Measurements from ENCODE around the gene CCDC51.
A peak's percentile ranks its signal among the peaks of the same experiment; 100 is the strongest.
"Not testable (repeated sequence)": the region's sequence is repeated elsewhere in the genome, so short reads cannot be mapped to it uniquely, and the experiment has no call there.

The CCDC51 gene

GRCh38 chr3:48439820-48440589, at the start of gene CCDC51, which contains the start of gene TMA7:
Gene CCDC51 (minus strand): TSS chr3:48440119. CDS start chr3:48435128, 4,991 bp downstream.
Gene TMA7 (plus strand): TSS chr3:48440257. CDS start chr3:48440297, 40 bp downstream.
- DNase-seq = peak; percentile 97 to 98

GRCh38 chr3:48486952-48487351, 47.0 kb upstream of the CCDC51 start:
- no peak for DNase-seq

GRCh38 chr3:48482822-48483221, 42.9 kb upstream of the CCDC51 start:
- DNase-seq = not testable (repeated sequence)

GRCh38 chr3:48480891-48481290, 41.0 kb upstream of the CCDC51 start:
- DNase-seq = not testable (repeated sequence)

GRCh38 chr3:48478626-48479555, 39.0 kb upstream of the CCDC51 start:
- DNase-seq = peak; percentile 60 to 79

GRCh38 chr3:48477959-48478520, 38.1 kb upstream of the CCDC51 start:
- no peak for DNase-seq

GRCh38 chr3:48476426-48477053, 36.6 kb upstream of the CCDC51 start:
- no peak for DNase-seq

- DNase-seq = no peak
Observed at GRCh38 chr3:48475188-48475587, 35.3 kb upstream of the CCDC51 start.

GRCh38 chr3:48474619-48475018, 34.7 kb upstream of the CCDC51 start:
- no peak for DNase-seq

- DNase-seq = not testable (repeated sequence)
Observed at GRCh38 chr3:48474031-48474430, 34.1 kb upstream of the CCDC51 start.

- no peak for DNase-seq
Observed at GRCh38 chr3:48473617-48473952, 33.7 kb upstream of the CCDC51 start.

- peak; percentile 99 for DNase-seq
Observed at GRCh38 chr3:48472923-48473616, 33.2 kb upstream of the CCDC51 start.

GRCh38 chr3:48472673-48472922, 32.7 kb upstream of the CCDC51 start:
- DNase-seq = no peak

GRCh38 chr3:48470286-48470685, 30.4 kb upstream of the CCDC51 start:
- DNase-seq = no peak

GRCh38 chr3:48469046-48469915, 29.4 kb upstream of the CCDC51 start:
- no peak for DNase-seq

GRCh38 chr3:48468329-48468731, 28.4 kb upstream of the CCDC51 start:
- DNase-seq = no peak

GRCh38 chr3:48467473-48468267, 27.8 kb upstream of the CCDC51 start:
- DNase-seq = no peak

GRCh38 chr3:48467110-48467454, 27.2 kb upstream of the CCDC51 start:
- no peak for DNase-seq

- DNase-seq = peak; percentile 53 to 69
Observed at GRCh38 chr3:48466386-48467109, 26.6 kb upstream of the CCDC51 start.

Measured in CD4-positive, alpha-beta T cell treated with Interferon alpha-2 for 1 hour (primary cell).